ENCODE measurements around the gene MPZL1. TPM values are rescaled to one million over a fixed set of nuclear protein-coding genes. Genes with fewer than 3 reads are reported as not detected.

Gene MPZL1
- total RNA-seq, 1 donor from 2014 or later: 69.7 TPM

GRCh38 chr1:167781558-167781957 lies 59.8 kb downstream of the MPZL1 start:
- Histone ChIP-seq H3K27ac (no peak overlapping the region), H3K4me1 (peaks cover under 1% of the 10 kb centered on the region), H3K9me3 (no peaks in the 10 kb centered on the region), H3K4me3 (no peak overlapping the region), H3K27me3 (no peaks in the 10 kb centered on the region), H3K36me3 (no peaks in the 10 kb centered on the region)
- DNase-seq (ENCODE audit: extremely low spot score in 2 of 2): no peak
- intact Hi-C loops (cut with DNase I): no loop called here
- TF ChIP-seq, protein P1, sequence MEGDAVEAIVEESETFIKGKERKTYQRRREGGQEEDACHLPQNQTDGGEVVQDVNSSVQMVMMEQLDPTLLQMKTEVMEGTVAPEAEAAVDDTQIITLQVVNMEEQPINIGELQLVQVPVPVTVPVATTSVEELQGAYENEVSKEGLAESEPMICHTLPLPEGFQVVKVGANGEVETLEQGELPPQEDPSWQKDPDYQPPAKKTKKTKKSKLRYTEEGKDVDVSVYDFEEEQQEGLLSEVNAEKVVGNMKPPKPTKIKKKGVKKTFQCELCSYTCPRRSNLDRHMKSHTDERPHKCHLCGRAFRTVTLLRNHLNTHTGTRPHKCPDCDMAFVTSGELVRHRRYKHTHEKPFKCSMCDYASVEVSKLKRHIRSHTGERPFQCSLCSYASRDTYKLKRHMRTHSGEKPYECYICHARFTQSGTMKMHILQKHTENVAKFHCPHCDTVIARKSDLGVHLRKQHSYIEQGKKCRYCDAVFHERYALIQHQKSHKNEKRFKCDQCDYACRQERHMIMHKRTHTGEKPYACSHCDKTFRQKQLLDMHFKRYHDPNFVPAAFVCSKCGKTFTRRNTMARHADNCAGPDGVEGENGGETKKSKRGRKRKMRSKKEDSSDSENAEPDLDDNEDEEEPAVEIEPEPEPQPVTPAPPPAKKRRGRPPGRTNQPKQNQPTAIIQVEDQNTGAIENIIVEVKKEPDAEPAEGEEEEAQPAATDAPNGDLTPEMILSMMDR (IDR thresholded peaks at IDR 0.05): no peak
- TF ChIP-seq POLR2A (IDR thresholded peaks at IDR 0.05): no peak
- TF ChIP-seq POLR2AphosphoS5 (IDR thresholded peaks at IDR 0.05; ENCODE audit: insufficient read depth in 1 of 2, low read depth in 1 of 2): no peak

DNA sequence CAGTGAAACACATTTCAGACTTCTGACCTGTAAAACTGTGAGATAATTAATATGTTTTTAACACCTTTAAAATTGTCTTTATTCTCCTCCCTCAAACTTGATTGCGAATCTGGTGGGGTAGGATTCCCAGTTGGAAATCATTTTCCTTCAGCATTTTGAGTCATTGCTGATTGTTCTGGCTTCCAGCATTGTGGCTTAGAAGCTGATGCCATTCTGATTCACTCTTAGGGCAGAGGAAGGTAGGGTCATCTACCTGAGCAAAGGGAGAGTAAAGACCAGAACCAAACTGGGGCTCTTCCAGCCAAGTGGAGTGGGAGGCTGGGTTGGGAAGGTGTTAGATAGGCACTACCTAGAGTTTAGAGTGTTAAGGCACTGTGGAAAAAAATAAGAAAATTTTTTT lies 61.2 kb downstream of the MPZL1 start:
- no peak for DNase-seq (ENCODE audit: extremely low spot score in 2 of 2)

GRCh38 chr1:167784876-167785550 lies 63.2 kb downstream of the MPZL1 start:
- H3K4me3 ChIP-seq: no peak overlapping the region
- H3K9me3 ChIP-seq: no peaks in the 10 kb centered on the region
- DNase-seq (ENCODE audit: extremely low spot score in 2 of 2): no peak
- H3K27ac ChIP-seq: no peak overlapping the region
- intact Hi-C loops (cut with DNase I): no loop called here
- no peaks in the 10 kb centered on the region for H3K27me3 ChIP-seq
- peaks cover 5% of the 10 kb centered on the region for H3K4me1 ChIP-seq
- H3K36me3 ChIP-seq: peaks cover 0 to 10% of the 10 kb centered on the region in 2 donors
- TF ChIP-seq POLR2A (IDR thresholded peaks at IDR 0.05) (no peak), POLR2AphosphoS5 (IDR thresholded peaks at IDR 0.05; ENCODE audit: insufficient read depth in 1 of 2, low read depth in 1 of 2) (no peak)
- TF ChIP-seq, protein P1 (IDR thresholded peaks at IDR 0.05): no peak

More for the DNA sequence above, 61.2 kb downstream of the MPZL1 start:
- TF ChIP-seq POLR2A (IDR thresholded peaks at IDR 0.05) (no peak), POLR2AphosphoS5 (IDR thresholded peaks at IDR 0.05; ENCODE audit: insufficient read depth in 1 of 2, low read depth in 1 of 2) (no peak)
- TF ChIP-seq, protein P1 (IDR thresholded peaks at IDR 0.05): no peak
- no peaks in the 10 kb centered on the region for H3K4me1 ChIP-seq
- no peaks in the 10 kb centered on the region for H3K36me3 ChIP-seq
- no peaks in the 10 kb centered on the region for H3K9me3 ChIP-seq
- no peaks in the 10 kb centered on the region for H3K27me3 ChIP-seq
- H3K27ac ChIP-seq: no peak overlapping the region
- intact Hi-C loops (cut with DNase I): no loop called here
- H3K4me3 ChIP-seq: no peak overlapping the region

- Histone ChIP-seq H3K27me3 (no peaks in the 10 kb centered on the region), H3K27ac (no peak overlapping the region), H3K4me3 (no peak overlapping the region), H3K4me1 (peaks cover 17% of the 10 kb centered on the region), H3K9me3 (no peaks in the 10 kb centered on the region), H3K36me3 (peaks cover 0 to 15% of the 10 kb centered on the region in 2 donors)
- intact Hi-C loops (cut with DNase I): no loop called here
- no peak for DNase-seq (ENCODE audit: extremely low spot score in 2 of 2)
- TF ChIP-seq POLR2AphosphoS5 (IDR thresholded peaks at IDR 0.05; ENCODE audit: insufficient read depth in 1 of 2, low read depth in 1 of 2) (no peak), POLR2A (IDR thresholded peaks at IDR 0.05) (no peak)
- TF ChIP-seq, protein P1 (IDR thresholded peaks at IDR 0.05): no peak
Measured at GRCh38 chr1:167786502-167786901, 64.7 kb downstream of the MPZL1 start.

GRCh38 chr1:167789501-167789900 lies 67.7 kb downstream of the MPZL1 start:
- DNase-seq (ENCODE audit: extremely low spot score in 2 of 2): no peak
- no peak overlapping the region for H3K4me3 ChIP-seq
- H3K4me1 ChIP-seq: peaks cover 20% of the 10 kb centered on the region
- H3K27ac ChIP-seq: no peak overlapping the region
- no peaks in the 10 kb centered on the region for H3K9me3 ChIP-seq
- intact Hi-C loops (cut with DNase I): no loop called here
- TF ChIP-seq POLR2A (IDR thresholded peaks at IDR 0.05) (no peak), POLR2AphosphoS5 (IDR thresholded peaks at IDR 0.05; ENCODE audit: insufficient read depth in 1 of 2, low read depth in 1 of 2) (no peak)
- TF ChIP-seq, protein P1 (IDR thresholded peaks at IDR 0.05): no peak
- H3K27me3 ChIP-seq: no peaks in the 10 kb centered on the region
- peaks cover 0 to 15% of the 10 kb centered on the region in 2 donors for H3K36me3 ChIP-seq

Data from vagina (tissue), 2 donors.